ENCODE data around the gene EHBP1.

GRCh38 chr2:63054841-63055225, 349.3 kb downstream of the EHBP1 start:
- no peak for TF ChIP-seq POLR2A (IDR thresholded peaks at IDR 0.05; ENCODE audit: low read depth, low read length)
- TF ChIP-seq EZH2 (IDR thresholded peaks at IDR 0.05; ENCODE audit: borderline replicate concordance, low read depth, low read length, severe bottlenecking): no peak
- TF ChIP-seq CTCF (IDR thresholded peaks at IDR 0.05; ENCODE audit: extremely low read depth in 1 of 2, insufficient read depth in 1 of 2, low read depth in 1 of 2, low read length in 2 of 2): no peak
- no peak for TF ChIP-seq MAX (IDR thresholded peaks at IDR 0.05; ENCODE audit: insufficient read depth, insufficient read length)
- no peak for TF ChIP-seq POLR2AphosphoS5 (IDR thresholded peaks at IDR 0.05; ENCODE audit: insufficient read depth, low read depth, low read length)
- no peak for TF ChIP-seq JUN (IDR thresholded peaks at IDR 0.05; ENCODE audit: borderline replicate concordance, insufficient read depth, insufficient read length, low read depth)
- no peak for TF ChIP-seq FOS (IDR thresholded peaks at IDR 0.05; ENCODE audit: borderline replicate concordance, insufficient read depth, low read length)
- no peak for TF ChIP-seq GATA2 (IDR thresholded peaks at IDR 0.05; ENCODE audit: insufficient read depth, insufficient read length, low read depth, low read length)
- no peak for TF ChIP-seq MYC (IDR thresholded peaks at IDR 0.05; ENCODE audit: low read depth, low read length)
